Gastrocnemius medialis (tissue), 4 donors: ENCODE measurements around the gene BPIFB6.

Source experiments
- CTCF ChIP-seq, 5 experiments: fragments of 450-650 bp in 3 of 5; fragments of 200-600 bp in 2 of 5; sonication (generic) in 2 of 5; IDR thresholded peaks in 4 of 5; conservative IDR thresholded peaks in 1 of 5; 1 replicate in 4 of 5; 2 replicates in 1 of 5; pipeline ENCODE4 v1.5.1; 2016 to 2019; ENCODE audit warnings: antibody characterized with exemption in 5 of 5, mild to moderate bottlenecking in 3 of 5, moderate library complexity in 3 of 5
- POLR2A ChIP-seq, 2 donors: fragments of 450-650 bp; IDR thresholded peaks; one replicate each; pipeline ENCODE4 v1.6.1; 2017; ENCODE audit warnings: antibody characterized with exemption in 2 of 2, mild to moderate bottlenecking in 2 of 2, moderate library complexity in 2 of 2

- no peak for TF ChIP-seq CTCF (IDR thresholded peaks at IDR 0.05 in 4 of 5, conservative IDR thresholded peaks at IDR 0.05 in 1 of 5)
- no peak for TF ChIP-seq POLR2A (IDR thresholded peaks at IDR 0.05)
Measured at GRCh38 chr20:33075281-33075680, 43.8 kb downstream of the BPIFB6 start.
